Measurements from ENCODE around the gene SLC2A8. TPM values are rescaled to one million over a fixed set of nuclear protein-coding genes. Genes with fewer than 3 reads are reported as not detected.

Gene SLC2A8
- polyA plus RNA-seq, 3 donors = 6.6 to 8.7 (median 6.6) TPM

GRCh38 chr9:127388037-127388855 is 8.7 kb upstream of the SLC2A8 start:
- Mint-ChIP-seq H3K4me1 (peaks cover 24% of the 10 kb centered on the region), H3K27me3 (ENCODE audit: low read depth in 3 of 3) (peaks cover 7 to 12% (median 11%) of the 10 kb centered on the region in 3 donors), H3K27ac (peak overlapping the region in 6 of 7 donors; percentile 33 to 81 (median 64)), H3K36me3 (no peaks in the 10 kb centered on the region), H3K9me3 (no peaks in the 10 kb centered on the region), H3K4me3 (peak overlapping the region in 1 of 2 donors; percentile 65)
- intact Hi-C loops (cut with micrococcal nuclease) = no loop called here
- Histone ChIP-seq H3K27me3 (ENCODE audit: control insufficient read depth in 2 of 2, insufficient read depth in 2 of 2, low read length in 2 of 2) (no peaks in the 10 kb centered on the region), H3K4me1 (ENCODE audit: control insufficient read depth in 1 of 2, insufficient read depth in 2 of 2, low read length in 2 of 2) (peaks cover 14 to 19% of the 10 kb centered on the region in 2 donors), H3K9ac (ENCODE audit: insufficient read depth, low read length, poor library complexity, severe bottlenecking) (no peak overlapping the region), H3K79me2 (ENCODE audit: insufficient read depth, low read length) (no peaks in the 10 kb centered on the region), H3K27ac (ENCODE audit: low read depth in 1 of 2, low read length in 2 of 2) (no peak overlapping the region), H2AFZ (ENCODE audit: insufficient read depth, low read depth, low read length, poor library complexity, severe bottlenecking) (peak overlapping the region; percentile 13), H3K36me3 (replicated peaks in 1 of 2; ENCODE audit: control insufficient read depth in 1 of 2, insufficient read depth in 2 of 2, low read length in 2 of 2) (no peaks in the 10 kb centered on the region), H4K20me1 (ENCODE audit: insufficient read depth, low read length) (no peaks in the 10 kb centered on the region), H3K9me3 (replicated peaks in 1 of 2; ENCODE audit: control insufficient read depth in 1 of 2, insufficient read depth in 1 of 2, low read length in 2 of 2) (no peaks in the 10 kb centered on the region), H3K4me3 (replicated peaks in 1 of 3; ENCODE audit: low read depth in 2 of 3, low read length in 3 of 3) (peak overlapping the region in 1 of 3 experiments; percentile 14), H3K4me2 (replicated peaks; ENCODE audit: extremely low read depth, low read length, poor library complexity, severe bottlenecking) (peak overlapping the region; percentile 3)
- DNase-seq = peak; percentile 51 to 74 (median 56)
- 14% methylated on average over 7 of the region's 10 CpGs for WGBS (ENCODE audit: insufficient coverage)
- TF ChIP-seq CTCF (IDR thresholded peaks at IDR 0.05) = no peak

GRCh38 chr9:127388856-127389238 is 8.1 kb upstream of the SLC2A8 start:
- no peak overlapping the region for H3K4me3 Mint-ChIP-seq
- TF ChIP-seq CTCF (IDR thresholded peaks at IDR 0.05) = no peak
- no peaks in the 10 kb centered on the region for H3K36me3 Mint-ChIP-seq
- H3K4me2 ChIP-seq (replicated peaks; ENCODE audit: extremely low read depth, low read length, poor library complexity, severe bottlenecking) = peak overlapping the region; percentile 3
- H3K4me3 ChIP-seq (replicated peaks in 1 of 3; ENCODE audit: low read depth in 2 of 3, low read length in 3 of 3) = no peak overlapping the region
- H3K4me1 ChIP-seq (ENCODE audit: control insufficient read depth in 1 of 2, insufficient read depth in 2 of 2, low read length in 2 of 2) = peaks cover 14 to 19% of the 10 kb centered on the region in 2 donors
- H3K4me1 Mint-ChIP-seq = peaks cover 24% of the 10 kb centered on the region
- H2AFZ ChIP-seq (ENCODE audit: insufficient read depth, low read depth, low read length, poor library complexity, severe bottlenecking) = no peak overlapping the region
- H3K9me3 Mint-ChIP-seq = no peaks in the 10 kb centered on the region
- no peaks in the 10 kb centered on the region for H3K36me3 ChIP-seq (replicated peaks in 1 of 2; ENCODE audit: control insufficient read depth in 1 of 2, insufficient read depth in 2 of 2, low read length in 2 of 2)
- DNase-seq = no peak
- intact Hi-C loops (cut with micrococcal nuclease) = no loop called here
- no peaks in the 10 kb centered on the region for H3K27me3 ChIP-seq (ENCODE audit: control insufficient read depth in 2 of 2, insufficient read depth in 2 of 2, low read length in 2 of 2)
- no peak overlapping the region for H3K9ac ChIP-seq (ENCODE audit: insufficient read depth, low read length, poor library complexity, severe bottlenecking)
- H3K27ac Mint-ChIP-seq = peak overlapping the region in 2 of 7 donors; percentile 64
- H3K27ac ChIP-seq (ENCODE audit: low read depth in 1 of 2, low read length in 2 of 2) = no peak overlapping the region
- no peaks in the 10 kb centered on the region for H3K9me3 ChIP-seq (replicated peaks in 1 of 2; ENCODE audit: control insufficient read depth in 1 of 2, insufficient read depth in 1 of 2, low read length in 2 of 2)
- peaks cover 7 to 12% (median 11%) of the 10 kb centered on the region in 3 donors for H3K27me3 Mint-ChIP-seq (ENCODE audit: low read depth in 3 of 3)
- H4K20me1 ChIP-seq (ENCODE audit: insufficient read depth, low read length) = no peaks in the 10 kb centered on the region
- no peaks in the 10 kb centered on the region for H3K79me2 ChIP-seq (ENCODE audit: insufficient read depth, low read length)
- WGBS (ENCODE audit: insufficient coverage) = 62% methylated on average over 3 of the region's 6 CpGs

All from CD14-positive monocyte (primary cell).